Stimulated activated naive CD8-positive, alpha-beta T cell treated with anti-CD3 and anti-CD28 coated beads, Interleukin-15, Interleukin-2, amounts not matched to agents 100 U/mL and 50 U/mL, for 24 hours (primary cell): ENCODE measurements around the gene PRR36.

Source experiments
- ATAC-seq: fragments of 150-1000 bp; cut with Tn5 transposase; one replicate; pipeline ENCODE4 v1.10.0; 2021
- DNase-seq: peaks from one replicate; pipeline ENCODE4 v3.0.0; 2021

PRR36 gene

DNA sequence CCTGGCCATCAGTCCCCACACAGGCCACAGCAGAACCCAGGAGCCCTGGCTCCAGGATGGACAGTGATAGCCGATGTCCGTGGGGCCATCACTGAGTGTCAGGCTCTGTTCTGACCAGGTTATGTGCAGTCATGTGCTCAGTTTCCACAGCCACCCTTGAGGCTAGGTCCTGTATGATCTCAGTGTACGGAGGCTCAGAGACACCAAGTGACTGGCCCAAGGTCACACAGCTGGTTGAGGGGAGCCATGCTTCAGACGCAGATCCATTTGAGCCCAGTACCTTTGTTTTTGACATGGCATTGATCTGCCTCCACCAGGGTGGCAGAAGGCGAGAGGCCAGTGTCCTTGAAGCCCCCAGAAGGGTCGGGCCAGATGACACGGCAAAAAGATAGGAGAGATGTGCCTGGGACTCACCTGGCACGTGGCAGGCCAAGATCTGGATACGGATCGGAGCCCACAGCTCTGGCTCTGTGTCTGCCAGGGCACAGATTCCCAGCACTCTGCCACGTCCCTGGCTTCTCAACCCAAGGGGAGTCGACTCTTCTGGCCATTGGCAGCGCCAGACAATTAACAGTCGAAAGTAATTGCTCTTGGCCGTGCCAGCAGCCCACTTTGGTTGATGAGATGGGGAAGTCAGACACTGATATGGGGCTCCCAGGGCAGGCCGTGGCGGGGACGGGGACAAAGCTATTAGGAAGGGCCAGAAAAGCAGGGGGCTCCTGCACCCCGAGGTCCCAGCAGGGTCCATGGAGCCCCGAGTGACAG, 28.6 kb downstream of the PRR36 start:
- ATAC-seq (no peak), DNase-seq (no peak)

DNA sequence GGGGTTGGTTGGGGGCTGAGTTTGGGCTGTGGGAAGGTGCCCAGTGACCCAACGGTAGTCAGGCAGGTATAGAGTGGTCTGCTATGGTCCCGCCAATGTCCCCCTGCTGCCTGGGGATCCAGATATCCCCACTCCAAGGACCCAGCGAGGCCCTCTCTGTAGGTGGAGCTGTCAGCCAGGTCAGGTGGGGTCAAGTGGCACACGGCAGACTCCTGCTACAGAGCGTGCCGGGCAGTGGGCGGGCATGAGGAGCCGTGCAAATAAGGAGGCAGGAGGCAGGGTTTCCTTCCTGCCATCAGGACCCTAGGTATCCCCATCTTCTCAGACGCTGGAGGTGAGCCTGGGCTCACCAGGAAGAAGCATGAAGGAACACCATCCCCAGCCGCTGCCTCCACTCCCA, 29.2 kb downstream of the PRR36 start:
- ATAC-seq = no peak
- no peak for DNase-seq

GRCh38 chr19:7844405-7844804, 29.8 kb downstream of the PRR36 start:
- DNase-seq (no peak), ATAC-seq (no peak)

GRCh38 chr19:7843521-7843920, 30.7 kb downstream of the PRR36 start:
- DNase-seq = no peak

GRCh38 chr19:7842661-7843294, 31.4 kb downstream of the PRR36 start:
- DNase-seq = no peak
- no peak for ATAC-seq

More at GRCh38 chr19:7843521-7843920, 30.7 kb downstream of the PRR36 start:
- ATAC-seq = no peak

DNA sequence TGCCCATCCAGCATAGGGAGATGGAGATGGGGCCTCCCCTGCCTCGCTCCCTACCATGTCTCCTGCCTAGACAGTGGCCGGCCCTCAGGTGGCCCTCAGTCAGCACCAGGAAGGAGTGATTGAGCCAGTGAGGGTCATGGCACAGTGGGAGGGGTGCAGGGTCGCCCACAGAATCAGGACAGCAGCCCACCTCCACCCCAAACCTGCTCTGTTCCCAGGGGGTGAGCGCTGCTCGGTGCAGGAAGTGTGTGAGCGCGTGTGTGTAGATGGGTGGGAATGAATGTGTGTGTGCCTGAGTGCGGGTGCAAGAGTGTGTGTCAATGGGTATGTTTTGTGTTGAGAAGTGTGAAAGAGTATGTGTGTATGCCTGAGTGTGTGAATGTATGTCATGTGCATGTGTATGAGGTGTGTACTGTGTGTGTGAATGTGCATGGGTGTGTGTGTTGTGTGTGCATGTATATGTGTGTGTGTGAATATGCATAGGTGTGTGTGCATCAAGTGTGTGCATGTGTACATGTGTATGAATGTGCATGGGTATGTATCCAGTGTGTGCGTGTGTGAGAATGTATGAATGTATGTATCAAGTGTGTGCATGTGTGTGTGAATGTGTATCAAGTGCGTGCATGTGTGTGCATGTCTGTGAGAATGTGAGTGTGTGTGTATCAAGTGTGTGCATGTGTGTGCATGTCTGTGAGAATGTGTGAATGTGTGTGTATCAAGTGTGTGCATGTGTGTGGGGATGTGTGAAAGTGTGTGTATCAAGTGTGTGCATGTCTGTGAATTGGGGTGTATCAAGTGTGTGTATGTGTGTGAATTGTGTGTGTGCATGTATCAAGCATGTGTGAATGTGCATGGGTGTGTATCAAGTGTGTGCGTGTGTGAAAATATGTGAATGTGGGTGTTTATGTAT, 32.2 kb downstream of the PRR36 start:
- ATAC-seq = no peak

DNA sequence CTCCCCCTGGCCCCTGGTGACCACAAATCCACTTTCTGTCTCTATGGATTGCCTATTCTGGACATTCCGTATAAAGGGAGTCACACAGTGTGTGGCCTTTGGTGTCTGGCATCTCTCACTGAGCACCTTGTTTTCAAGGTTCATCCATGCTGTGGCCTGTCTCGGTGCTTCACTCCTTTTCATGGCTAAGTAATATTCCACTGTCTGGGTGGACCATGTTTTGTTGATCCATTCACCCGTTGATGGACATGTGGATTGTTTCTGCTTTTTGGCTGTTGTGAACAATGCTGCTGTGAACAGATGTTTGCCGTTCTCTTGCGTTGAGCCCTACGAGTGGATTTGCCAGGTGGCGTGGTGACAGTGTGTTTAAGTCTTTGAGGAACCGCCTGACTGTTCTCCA, 33.6 kb downstream of the PRR36 start:
- no peak for ATAC-seq
- DNase-seq = no peak

More for the DNA sequence above, 32.2 kb downstream of the PRR36 start:
- DNase-seq = no peak

DNA sequence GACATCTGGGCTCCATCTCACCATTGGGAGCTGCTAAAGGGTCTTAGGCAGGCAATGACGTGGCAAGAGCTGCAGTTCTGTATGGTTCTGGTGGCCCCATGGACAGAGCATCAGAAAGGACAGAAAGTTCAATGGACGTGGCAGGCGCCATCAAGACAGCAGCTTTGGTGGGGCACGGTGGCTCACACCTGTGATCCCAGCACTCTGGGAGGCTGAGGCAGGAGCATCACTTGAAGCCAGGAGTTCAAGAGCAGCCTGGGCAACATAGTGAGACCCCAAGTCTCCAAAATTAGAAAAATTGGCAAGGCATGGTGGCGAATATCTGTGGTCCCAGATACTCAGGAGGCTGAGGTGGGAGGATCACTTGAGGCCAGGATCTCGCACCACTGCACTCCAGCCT, 34.7 kb downstream of the PRR36 start:
- DNase-seq = no peak
- ATAC-seq = no peak

DNA sequence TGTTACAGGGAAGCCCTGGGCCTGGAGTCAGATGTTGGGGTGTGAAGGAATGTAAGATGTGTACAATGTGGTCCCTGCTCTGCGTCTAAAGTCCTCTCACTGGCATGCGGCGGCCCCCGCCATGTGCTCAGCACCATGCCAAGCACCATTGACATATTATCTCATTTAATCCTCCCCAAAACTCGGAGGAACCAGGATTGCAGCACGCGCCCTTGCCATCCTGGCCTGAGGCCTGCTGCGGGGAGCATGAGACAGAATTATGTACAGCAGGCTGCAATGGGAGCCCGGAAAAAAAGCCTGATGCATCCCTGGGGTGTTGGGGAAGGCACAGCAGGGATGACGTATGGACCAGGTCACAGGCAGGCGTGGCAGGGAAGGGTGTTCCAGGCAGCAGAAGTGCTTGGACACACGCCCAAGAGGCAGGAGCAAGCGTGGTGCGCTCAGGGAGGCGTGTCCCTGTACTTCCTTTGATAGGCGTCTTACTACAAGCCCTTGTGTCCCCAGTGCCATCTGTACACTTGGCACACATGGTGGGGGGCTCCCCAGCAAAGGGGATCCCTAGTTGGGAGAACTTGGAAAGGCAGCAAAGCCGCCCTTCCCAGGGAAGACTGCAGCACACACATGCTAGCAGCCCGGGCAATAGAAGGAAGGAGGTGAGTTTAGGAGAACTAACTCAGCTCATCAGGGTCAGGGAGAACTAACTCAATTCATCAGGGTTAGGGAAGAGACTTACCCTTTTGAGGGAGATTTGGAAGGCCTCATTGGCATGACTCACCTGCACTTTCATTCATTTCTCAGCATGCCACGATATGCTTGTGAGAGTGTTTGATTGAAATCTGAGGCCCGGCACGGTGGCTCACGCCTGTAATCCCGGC, 40.7 kb downstream of the PRR36 start:
- ATAC-seq = no peak
- no peak for DNase-seq

- no peak for DNase-seq
Measured at GRCh38 chr19:7832781-7833180, 41.4 kb downstream of the PRR36 start.

GRCh38 chr19:7832009-7832408, 42.2 kb downstream of the PRR36 start:
- DNase-seq = no peak

More at GRCh38 chr19:7832781-7833180, 41.4 kb downstream of the PRR36 start:
- no peak for ATAC-seq

DNA sequence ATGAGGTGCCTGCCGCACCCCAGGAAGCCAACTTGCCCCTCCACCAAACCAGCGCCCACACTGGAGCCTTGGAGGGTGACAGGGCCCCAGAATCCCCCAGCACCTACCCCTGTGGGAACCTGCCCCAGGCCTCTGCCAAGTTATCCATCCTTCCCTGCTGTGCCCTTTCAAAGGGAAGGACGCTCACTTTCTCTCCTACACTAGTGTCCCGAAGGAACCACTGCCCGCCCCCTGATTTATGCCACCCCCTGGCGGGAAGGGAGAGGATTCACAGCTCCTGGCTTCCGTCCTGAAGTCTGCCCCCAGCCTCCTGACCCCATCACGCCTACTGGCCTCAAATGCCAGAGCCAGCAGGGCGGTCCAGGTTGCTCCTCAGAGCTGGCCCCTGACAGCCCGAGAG, 42.7 kb downstream of the PRR36 start:
- no peak for DNase-seq
- ATAC-seq = no peak

More at GRCh38 chr19:7832009-7832408, 42.2 kb downstream of the PRR36 start:
- ATAC-seq = no peak

DNA sequence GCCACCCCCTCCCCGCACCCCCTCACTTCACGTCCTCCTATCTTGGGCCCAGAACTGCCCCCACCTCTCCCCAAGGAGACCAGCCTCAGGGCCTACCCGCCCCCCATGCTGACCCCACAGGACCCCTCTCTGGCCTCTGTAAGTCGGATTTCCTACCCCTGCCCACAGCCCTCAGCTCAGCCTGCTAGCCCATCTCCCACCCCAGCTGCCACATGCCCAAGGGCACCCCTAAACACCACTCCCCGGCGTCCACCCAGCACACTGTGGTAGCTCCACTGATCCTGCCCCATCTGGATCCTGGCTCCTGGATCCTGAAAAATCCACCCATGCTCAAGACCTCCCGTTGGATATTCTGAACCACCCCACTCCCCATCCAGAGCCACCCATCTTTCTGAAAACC, 43.4 kb downstream of the PRR36 start:
- ATAC-seq (no peak), DNase-seq (no peak)

DNA sequence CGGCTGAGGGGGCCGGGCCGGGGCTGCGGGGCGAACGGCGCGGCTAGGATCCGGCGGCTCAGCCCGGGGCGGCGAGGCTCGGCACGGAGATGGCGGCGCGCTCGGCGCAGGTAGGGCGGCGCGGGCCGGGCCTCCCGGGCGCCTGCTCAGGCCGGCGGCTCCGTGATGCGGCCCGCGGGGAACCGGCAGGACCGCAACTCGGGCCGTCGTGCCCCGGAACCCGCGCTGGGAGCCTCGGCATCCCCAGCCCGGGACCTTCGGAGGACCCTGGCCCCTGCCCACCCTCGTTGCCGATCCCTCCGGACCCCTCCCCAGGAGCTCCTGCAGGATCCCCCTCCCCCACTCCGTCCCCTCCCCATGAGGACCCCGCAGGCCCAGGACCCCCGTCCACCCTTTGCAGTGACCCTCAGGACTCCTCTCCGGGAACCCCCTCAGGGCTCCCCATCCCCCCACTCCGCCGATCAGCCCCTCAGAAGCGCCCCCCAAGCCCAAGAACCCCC, 43.9 kb downstream of the PRR36 start:
- ATAC-seq (no peak), DNase-seq (no peak)

DNA sequence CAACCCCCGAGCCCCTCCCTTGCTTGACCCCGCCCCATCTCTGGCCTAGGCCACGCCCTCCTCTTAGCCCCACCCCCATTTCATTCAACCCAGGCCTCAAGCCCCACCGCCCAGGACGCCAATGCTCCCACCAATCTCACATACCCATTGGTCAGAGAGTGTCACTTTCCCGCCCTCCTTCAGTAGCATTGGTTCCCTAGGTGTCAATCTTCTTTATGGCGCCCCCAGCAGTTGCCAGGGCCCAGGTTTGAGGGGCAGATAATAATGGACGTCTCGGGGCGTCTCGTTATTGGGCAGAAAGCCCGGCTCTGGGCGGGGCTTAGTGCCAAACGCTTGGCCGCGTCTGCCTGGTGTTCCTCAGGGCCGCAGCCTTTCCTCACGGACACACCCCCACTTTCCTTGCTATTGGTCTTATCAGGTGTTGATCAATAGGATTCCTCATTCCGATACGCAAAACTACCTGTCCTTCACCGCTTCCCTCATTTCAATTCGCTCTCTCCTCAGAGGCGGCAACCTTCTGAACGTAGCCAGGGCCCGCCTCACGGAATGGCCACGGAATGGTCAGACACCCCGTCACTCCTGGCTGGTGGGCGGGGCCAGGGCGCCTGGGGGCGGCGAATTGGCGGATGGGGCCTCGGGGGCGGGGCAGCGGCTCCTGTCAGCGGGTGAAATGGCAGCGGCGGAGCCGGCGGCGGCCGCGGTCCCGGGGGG, 44.5 kb downstream of the PRR36 start, which contains the start of gene EVI5L:
TSS of gene EVI5L (plus strand) at position 658 of the 711 bp plus-strand sequence. CDS start 16,325 bp downstream, outside the sequence.
- DNase-seq = peak; percentile 100
- ATAC-seq = peak; percentile 94

GRCh38 chr19:7829166-7829520, 45.0 kb downstream of the PRR36 start:
- ATAC-seq = no peak

DNA sequence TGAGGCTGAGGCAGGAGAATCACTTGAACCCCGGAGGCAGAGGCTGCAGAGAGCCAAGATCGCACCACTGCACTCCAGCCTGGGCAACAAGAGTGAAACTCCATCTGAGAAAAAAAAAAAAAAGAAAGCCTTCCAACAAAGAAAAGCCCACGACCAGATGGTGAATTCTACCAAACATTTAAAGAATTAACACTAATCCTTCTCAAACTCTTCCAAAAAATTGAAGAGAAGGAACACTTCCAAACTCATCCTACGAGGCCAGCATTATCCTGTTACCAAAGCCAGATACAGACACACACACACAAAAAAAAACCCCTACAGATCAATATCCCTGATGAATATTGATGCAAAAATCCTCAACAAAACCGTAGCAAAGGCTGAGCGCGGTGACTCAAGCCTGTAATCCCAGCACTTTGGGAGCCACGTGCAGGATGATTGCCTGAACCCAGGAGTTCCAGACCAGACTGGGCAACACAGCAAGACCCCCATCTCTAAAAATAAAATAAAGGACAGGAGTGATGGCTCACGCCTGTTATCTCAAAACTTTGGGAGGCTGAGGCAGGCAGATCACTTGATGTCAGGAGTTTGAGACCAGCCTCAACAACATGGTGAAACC, 50.4 kb downstream of the PRR36 start:
- DNase-seq (no peak), ATAC-seq (no peak)

More at GRCh38 chr19:7829166-7829520, 45.0 kb downstream of the PRR36 start:
- DNase-seq = no peak

- ATAC-seq = no peak
Measured at GRCh38 chr19:7822910-7823515, 51.2 kb downstream of the PRR36 start.

DNA sequence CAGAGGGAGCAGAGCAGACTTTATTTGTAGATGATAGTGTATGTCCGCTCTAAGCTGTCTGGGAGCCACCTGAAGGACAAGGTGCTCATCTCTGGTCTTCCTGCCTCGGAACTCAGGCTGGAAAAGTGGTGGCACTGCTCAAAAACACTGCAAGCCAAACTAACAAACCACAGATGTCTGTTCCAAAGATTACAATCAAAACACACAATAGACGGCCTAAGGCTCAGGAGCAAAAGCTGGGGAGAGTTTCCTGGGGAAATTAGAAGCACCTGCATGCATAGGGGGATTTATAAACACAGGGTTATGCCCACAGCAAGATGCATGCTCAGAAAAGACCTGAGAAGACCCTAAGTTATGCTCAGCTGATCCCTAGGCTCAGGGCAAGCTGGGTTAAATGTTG, 53.6 kb downstream of the PRR36 start:
- ATAC-seq (no peak), DNase-seq (no peak)

More at GRCh38 chr19:7822910-7823515, 51.2 kb downstream of the PRR36 start:
- DNase-seq = no peak

DNA sequence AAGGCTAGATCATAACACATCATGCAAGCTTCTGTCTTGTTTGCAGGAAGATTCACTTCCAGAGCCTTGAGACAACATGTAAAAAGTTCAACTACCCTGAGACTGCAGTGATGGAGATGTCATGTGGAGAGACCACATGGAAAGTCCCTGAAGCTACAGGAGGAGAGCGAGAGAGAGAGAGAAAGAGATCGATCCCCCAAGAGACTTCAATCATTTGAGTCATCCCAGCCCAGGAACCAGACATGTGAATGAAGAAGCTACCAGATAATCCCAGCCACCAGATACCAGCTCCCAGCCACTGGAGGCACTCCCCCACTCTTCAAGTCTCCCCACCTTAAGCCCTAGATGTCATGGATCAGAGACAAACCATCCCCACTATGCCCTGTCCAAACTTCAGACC, 54.9 kb downstream of the PRR36 start:
- no peak for ATAC-seq
- DNase-seq = no peak
